ENCODE measurements around the gene RSRC1.
"Not testable (repeated sequence)": the region's sequence is repeated elsewhere in the genome, so short reads cannot be mapped to it uniquely, and the experiment has no call there.

RSRC1 gene

GRCh38 chr3:158244274-158244673, 134.4 kb downstream of the RSRC1 start:
- no peak for DNase-seq

- no peak for DNase-seq
Measured at GRCh38 chr3:158247288-158247687, 137.4 kb downstream of the RSRC1 start.

GRCh38 chr3:158248261-158248660, 138.4 kb downstream of the RSRC1 start:
- DNase-seq, result no peak

DNA sequence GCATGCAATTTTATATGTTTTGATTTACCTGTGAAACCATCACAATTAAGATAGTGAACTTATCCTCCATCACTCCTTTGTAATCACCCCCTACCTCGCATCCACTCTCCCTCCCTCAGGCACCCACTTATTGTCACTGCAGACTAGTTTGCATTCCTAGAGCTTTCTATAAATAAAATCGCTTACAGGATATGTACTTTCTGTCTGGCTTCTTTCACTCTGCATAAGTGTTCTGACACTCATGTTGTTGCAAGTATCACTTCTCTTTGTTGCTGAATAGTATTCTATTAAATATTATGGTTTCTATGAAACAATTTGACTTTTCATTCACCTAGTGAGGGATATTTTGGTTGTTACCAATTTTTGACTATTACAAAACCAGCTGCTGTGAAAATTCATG, 139.3 kb downstream of the RSRC1 start:
- DNase-seq, result no peak

DNA sequence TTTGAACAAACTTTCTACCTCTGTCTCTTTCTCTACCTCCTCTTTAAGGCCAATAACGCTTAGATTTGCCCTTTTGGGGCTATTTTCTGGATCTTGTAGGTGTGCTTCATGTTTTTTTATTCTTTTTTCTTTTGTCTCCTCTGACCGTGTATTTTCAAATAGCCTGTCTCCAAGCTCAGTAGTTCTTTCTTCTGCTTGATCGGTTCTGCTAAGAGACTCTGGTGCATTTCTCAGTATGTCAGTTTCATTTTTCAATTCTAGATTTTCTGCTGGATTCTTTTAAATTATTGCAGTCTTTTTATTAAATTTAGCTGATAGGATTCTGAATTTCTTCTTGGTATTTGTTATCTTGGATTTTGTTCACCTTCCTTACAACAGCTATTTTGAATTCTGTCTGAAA, 148.7 kb downstream of the RSRC1 start:
- DNase-seq, result no peak

DNA sequence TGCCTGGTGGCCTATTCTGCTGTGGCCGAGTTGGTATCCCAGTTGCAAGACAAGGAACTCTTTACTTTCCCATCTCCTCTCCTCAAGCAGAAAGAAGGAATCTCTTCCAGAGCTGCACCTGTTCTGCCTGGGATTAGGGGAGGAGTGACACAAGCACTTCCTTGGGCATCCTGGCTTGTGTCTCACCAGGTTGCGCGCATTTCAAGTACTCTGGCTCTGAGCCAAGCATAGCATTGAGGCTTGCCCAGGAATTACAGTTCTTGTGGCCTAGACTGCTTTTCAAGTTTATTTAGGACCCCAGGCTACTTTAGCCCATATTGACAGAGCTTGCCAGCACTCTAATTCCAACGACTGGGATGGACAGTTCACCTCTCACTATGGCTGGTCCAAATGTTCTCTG, 150.5 kb downstream of the RSRC1 start:
- no peak for DNase-seq

- DNase-seq, result no peak
Measured at GRCh38 chr3:158261371-158261991, 151.6 kb downstream of the RSRC1 start.

DNA sequence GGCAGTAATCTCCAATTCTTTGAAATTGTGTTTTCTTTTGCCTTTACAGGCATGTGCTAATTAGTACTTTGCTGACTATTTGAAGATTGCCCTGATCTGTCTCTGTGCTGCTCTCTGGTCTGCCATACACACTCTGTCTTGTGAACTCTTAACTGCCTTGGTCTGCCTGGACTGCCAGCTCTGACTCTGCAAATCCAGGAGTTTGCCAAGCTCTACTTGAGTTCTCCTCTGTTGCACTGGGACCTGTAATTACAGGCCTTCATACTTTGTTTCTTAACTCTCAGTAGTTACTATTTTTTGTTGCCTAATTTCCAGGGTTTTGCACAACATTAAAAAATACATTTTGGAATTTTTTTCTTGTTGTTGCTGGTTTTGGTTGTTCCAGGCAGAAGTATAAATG, 155.0 kb downstream of the RSRC1 start:
- DNase-seq, result no peak

DNA sequence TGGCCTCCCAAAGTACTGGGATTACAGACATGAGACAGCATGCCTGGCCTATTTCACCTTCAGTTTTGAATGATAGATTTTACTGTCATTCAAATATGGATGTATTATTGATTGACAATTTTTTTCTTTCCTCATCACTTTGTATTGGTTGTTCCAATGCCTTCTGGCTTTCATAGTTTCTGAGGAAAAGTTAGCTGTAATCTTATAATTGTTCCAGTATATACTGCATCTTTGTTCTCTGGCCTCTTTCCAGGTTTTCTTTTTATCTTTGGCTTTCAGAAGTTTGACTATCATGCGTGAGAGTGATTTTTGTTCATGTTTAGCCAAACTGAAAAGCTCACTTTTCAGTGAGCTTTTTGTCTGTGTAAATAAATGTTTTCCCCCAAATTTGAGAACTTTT, 157.1 kb downstream of the RSRC1 start:
- no peak for DNase-seq

GRCh38 chr3:158269942-158270341, 160.1 kb downstream of the RSRC1 start:
- no peak for DNase-seq

- no peak for DNase-seq
Measured at GRCh38 chr3:158272081-158272480, 162.2 kb downstream of the RSRC1 start.

GRCh38 chr3:158273656-158274055, 163.8 kb downstream of the RSRC1 start:
- no peak for DNase-seq

- DNase-seq, result no peak
Measured at GRCh38 chr3:158278187-158278586, 168.3 kb downstream of the RSRC1 start.

GRCh38 chr3:158279609-158280008, 169.7 kb downstream of the RSRC1 start:
- DNase-seq, result no peak

DNA sequence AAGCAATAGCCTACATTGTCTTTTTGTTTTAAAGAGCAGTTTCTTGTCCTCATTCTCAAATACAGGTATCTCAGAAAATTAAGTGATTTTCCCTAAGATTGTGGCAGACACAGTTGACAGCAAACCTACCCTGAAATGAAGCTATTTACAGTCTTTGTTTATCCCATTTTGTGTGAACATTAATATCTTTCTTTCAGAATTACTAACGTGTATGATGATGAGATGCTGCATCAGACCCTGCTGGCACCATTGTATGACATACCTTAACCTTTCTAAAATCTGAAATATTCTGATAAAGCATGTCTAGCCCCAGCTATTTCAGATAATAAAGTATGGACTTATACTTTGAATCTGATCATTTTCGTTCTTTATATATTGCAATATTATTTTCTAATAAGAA, 185.9 kb downstream of the RSRC1 start:
- DNase-seq, result no peak

GRCh38 chr3:158297940-158298339, 188.1 kb downstream of the RSRC1 start:
- no peak for DNase-seq

GRCh38 chr3:158308236-158308928, 198.5 kb downstream of the RSRC1 start:
- DNase-seq, result no peak

- no peak for DNase-seq
Measured at GRCh38 chr3:158312560-158313141, 202.8 kb downstream of the RSRC1 start.

DNA sequence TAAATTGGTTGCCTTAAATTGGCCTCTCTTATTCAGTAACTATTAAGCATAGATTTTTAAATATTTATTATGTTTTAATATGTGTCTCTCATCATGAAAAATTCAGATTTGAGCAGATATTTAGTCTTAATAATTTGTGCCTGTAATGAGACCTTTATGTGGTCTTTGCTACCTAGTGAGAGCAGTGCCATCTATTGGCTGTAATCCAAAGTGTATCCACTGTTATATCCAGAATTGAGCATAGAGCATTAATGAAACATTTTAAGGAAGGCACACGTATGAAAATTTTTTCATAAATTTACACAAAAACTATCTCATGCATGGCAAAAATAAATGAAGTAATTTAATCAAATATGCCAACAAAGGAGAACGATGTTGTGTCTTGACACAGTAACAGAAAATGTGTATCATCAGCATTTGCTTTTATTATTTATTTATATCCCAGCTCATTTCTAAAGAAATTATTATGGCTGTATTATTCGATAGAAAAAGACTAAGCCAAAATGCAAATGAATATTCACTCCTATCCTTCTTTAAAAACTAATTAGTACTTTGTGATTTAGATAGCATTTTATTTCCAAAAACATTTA, 203.5 kb downstream of the RSRC1 start:
- peak; percentile 14 for DNase-seq

- DNase-seq, result no peak
Measured at GRCh38 chr3:158314426-158315357, 204.8 kb downstream of the RSRC1 start.

- DNase-seq, result not testable (repeated sequence)
Measured at GRCh38 chr3:158329696-158330441, 220.0 kb downstream of the RSRC1 start.

- no peak for DNase-seq
Measured at GRCh38 chr3:158330870-158331269, 221.0 kb downstream of the RSRC1 start.

Measured in CD4-positive, alpha-beta T cell treated with Interleukin-17A for 1 hour (primary cell).